HepG2 (cell line): ENCODE data around the gene TXNDC11. TPM values are rescaled to one million over a fixed set of nuclear protein-coding genes. Genes with fewer than 3 reads are reported as not detected.

ENCODE experiments used
- AFF4 ChIP-seq: sonication (generic); formaldehyde crosslinking; IDR thresholded peaks from 2 replicates; pipeline ENCODE4 v1.4.0; 2020; ENCODE audit warnings: missing genetic modification reagents
- KLF6 ChIP-seq: IDR thresholded peaks from 2 replicates; pipeline ENCODE4 v1.8.0; 2016; ENCODE audit warnings: missing biosample characterization, missing genetic modification reagents
- MYNN ChIP-seq: sonication (generic); formaldehyde crosslinking; IDR thresholded peaks from 2 replicates; pipeline ENCODE4 v1.4.0; 2020; ENCODE audit warnings: mild to moderate bottlenecking, low read depth, missing genetic modification reagents
- RARA ChIP-seq: IDR thresholded peaks from 2 replicates; pipeline ENCODE4 v1.6.1; 2016; ENCODE audit warnings: missing genetic modification reagents, missing compliant biosample characterization
- SALL1 ChIP-seq: sonication (generic); formaldehyde crosslinking; IDR thresholded peaks from 2 replicates; pipeline ENCODE4 v1.8.0; 2022; ENCODE audit warnings: mild to moderate bottlenecking, missing genetic modification reagents
- SMAD3 ChIP-seq: sonication (generic); formaldehyde crosslinking; IDR thresholded peaks from 2 replicates; pipeline ENCODE4 v1.4.0; 2020; ENCODE audit warnings: missing genetic modification reagents
- ZBTB7B ChIP-seq: sonication (generic); formaldehyde crosslinking; IDR thresholded peaks from 2 replicates; pipeline ENCODE4 v1.4.0; 2020; ENCODE audit warnings: missing genetic modification reagents
- ZMYM2 ChIP-seq: sonication (generic); formaldehyde crosslinking; IDR thresholded peaks from 2 replicates; pipeline ENCODE4 v1.8.0; 2022; ENCODE audit warnings: mild to moderate bottlenecking, missing genetic modification reagents
- ZNF121 ChIP-seq: sonication (generic); formaldehyde crosslinking; IDR thresholded peaks from 2 replicates; pipeline ENCODE4 v1.5.0; 2020; ENCODE audit warnings: mild to moderate bottlenecking, missing genetic modification reagents
- ZNF160 ChIP-seq: sonication (generic); formaldehyde crosslinking; IDR thresholded peaks from 2 replicates; pipeline ENCODE4 v1.8.0; 2022; ENCODE audit warnings: mild to moderate bottlenecking, inconsistent platforms, missing genetic modification reagents
- ZNF317 ChIP-seq: sonication (generic); formaldehyde crosslinking; IDR thresholded peaks from 2 replicates; pipeline ENCODE4 v1.5.0; 2020; ENCODE audit warnings: mild to moderate bottlenecking, missing genetic modification reagents
- ZNF350 ChIP-seq: sonication (generic); formaldehyde crosslinking; IDR thresholded peaks from 2 replicates; pipeline ENCODE4 v1.4.0; 2020; ENCODE audit warnings: mild to moderate bottlenecking, low read depth, missing genetic modification reagents, borderline replicate concordance
- ZNF788 ChIP-seq: sonication (generic); formaldehyde crosslinking; IDR thresholded peaks from 2 replicates; pipeline ENCODE4 v1.5.0; 2020; ENCODE audit warnings: mild to moderate bottlenecking, missing genetic modification reagents, borderline replicate concordance
- polyA plus RNA-seq, 8 experiments: library from polyadenylated mRNA; depleted of rRNA in 3 of 8; stranded (reverse) in 7 of 8; unstranded in 1 of 8; fragments of >200 nt; fragmentation: Illumina TruSeq in 4 of 8; extraction: Trizol in 4 of 8; gene quantifications; 2 replicates each; pipeline versions ENCODE4 v1.2.1 to v1.2.3, GENCODE V29; 2011 to 2016; ENCODE audit warnings: low read depth in 4 of 8, missing spikeins in 1 of 8, mixed read lengths in 1 of 8; ENCODE audit not compliant: insufficient read depth in 1 of 8
- total RNA-seq, 5 experiments: library from RNA; depleted of rRNA; stranded (reverse); fragments of >200 nt; fragmentation: Illumina TruSeq; extraction: Trizol; gene quantifications; 2 replicates each; pipeline ENCODE4 v1.2.3, GENCODE V29; 2016; ENCODE audit warnings: low read depth in 1 of 5
- TF ChIP-seq, protein P1 (sequence below): sonication (generic); formaldehyde crosslinking; IDR thresholded peaks from 2 replicates; pipeline ENCODE4 v1.4.0; 2020; ENCODE audit warnings: missing genetic modification reagents
- TF ChIP-seq, protein P2 (sequence below): sonication (generic); formaldehyde crosslinking; IDR thresholded peaks from 2 replicates; pipeline ENCODE4 v1.5.0; 2020; ENCODE audit warnings: missing genetic modification reagents
- TF ChIP-seq, protein P3 (sequence below): sonication (generic); formaldehyde crosslinking; IDR thresholded peaks from 2 replicates; pipeline ENCODE4 v1.8.0; 2022; ENCODE audit warnings: missing genetic modification reagents, mild to moderate bottlenecking, moderate library complexity, borderline replicate concordance

TXNDC11 gene
- total and polyA plus RNA-seq, 2 of the 13 experiments (the other 11 are each of a cell fraction or from before 2014, with no cell fraction given): 74.9 to 123 TPM

DNA sequence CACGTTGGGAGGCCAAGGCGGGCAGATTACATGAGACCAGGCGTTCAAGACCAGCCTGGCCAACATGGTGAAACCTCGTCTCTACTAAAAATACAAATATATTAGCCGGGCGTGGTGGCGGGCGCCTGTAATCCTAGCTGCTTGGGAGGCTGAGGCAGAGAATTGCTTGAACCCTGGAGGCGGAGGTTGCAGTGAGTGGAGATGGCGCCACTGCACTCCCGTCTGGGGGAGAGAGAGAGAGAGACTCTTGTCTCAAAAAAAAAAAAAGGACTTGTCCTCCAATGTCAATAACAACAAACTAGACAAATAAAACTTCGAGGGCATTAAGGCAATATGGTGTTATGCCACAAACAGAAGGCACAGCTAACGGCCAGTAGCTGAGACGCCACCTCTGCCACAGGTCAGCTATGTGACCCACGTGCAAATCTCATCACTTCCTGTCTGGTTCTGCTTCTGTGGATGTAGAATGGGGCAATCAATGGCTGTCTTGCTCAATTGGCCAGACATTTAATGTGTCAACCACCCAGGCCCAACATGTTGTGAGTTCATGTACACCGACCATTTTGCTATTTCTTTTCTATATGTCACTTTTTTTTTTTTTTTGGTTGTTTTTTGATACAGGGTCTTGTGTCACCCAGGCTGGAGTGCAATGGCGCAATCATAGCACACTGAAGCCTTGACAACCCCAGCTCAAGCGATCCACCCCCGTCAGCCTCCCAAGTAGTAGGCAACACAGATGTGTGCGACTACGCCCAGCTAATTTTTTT is 834 bp upstream of the TXNDC11 start (continued):
- peak; percentile 58; the same call in 1 of the 2 replicates for TF ChIP-seq ZNF350
- peak; percentile 86 for TF ChIP-seq KLF6 (CRISPR knock-in tag)
- TF ChIP-seq MYNN (CRISPR knock-in tag): peak; percentile 70; the same call in 1 of the 2 replicates
- peak; percentile 73; the same call in 1 of the 2 replicates for TF ChIP-seq ZNF160
- TF ChIP-seq, protein P1, sequence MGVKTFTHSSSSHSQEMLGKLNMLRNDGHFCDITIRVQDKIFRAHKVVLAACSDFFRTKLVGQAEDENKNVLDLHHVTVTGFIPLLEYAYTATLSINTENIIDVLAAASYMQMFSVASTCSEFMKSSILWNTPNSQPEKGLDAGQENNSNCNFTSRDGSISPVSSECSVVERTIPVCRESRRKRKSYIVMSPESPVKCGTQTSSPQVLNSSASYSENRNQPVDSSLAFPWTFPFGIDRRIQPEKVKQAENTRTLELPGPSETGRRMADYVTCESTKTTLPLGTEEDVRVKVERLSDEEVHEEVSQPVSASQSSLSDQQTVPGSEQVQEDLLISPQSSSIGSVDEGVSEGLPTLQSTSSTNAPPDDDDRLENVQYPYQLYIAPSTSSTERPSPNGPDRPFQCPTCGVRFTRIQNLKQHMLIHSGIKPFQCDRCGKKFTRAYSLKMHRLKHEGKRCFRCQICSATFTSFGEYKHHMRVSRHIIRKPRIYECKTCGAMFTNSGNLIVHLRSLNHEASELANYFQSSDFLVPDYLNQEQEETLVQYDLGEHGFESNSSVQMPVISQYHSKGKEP (CRISPR knock-in tag): peak; percentile 77; the same call in 1 of the 2 replicates
- TF ChIP-seq SMAD3: peak; percentile 96
- TF ChIP-seq SALL1 (CRISPR knock-in tag): peak; percentile 86
- peak; percentile 67; the same call in 1 of the 2 replicates for TF ChIP-seq ZNF788 (CRISPR knock-in tag)
- peak; percentile 40; the same call in 1 of the 2 replicates for TF ChIP-seq ZBTB7B (CRISPR knock-in tag)
- peak; percentile 80; the same call in 1 of the 2 replicates for TF ChIP-seq AFF4
- no peak for TF ChIP-seq ZNF317 (CRISPR knock-in tag)
- TF ChIP-seq, protein P2, sequence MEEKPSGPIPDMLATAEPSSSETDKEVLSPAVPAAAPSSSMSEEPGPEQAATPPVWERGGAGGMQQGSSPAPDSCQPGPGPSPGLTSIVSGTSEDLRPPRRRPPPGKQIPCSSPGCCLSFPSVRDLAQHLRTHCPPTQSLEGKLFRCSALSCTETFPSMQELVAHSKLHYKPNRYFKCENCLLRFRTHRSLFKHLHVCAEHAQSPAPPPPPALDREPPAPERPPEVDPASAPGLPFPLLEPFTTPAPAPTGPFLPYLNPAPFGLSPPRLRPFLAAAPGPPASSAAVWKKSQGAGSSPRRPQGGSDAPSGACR (CRISPR knock-in tag): peak; percentile 61
- TF ChIP-seq, protein P3, sequence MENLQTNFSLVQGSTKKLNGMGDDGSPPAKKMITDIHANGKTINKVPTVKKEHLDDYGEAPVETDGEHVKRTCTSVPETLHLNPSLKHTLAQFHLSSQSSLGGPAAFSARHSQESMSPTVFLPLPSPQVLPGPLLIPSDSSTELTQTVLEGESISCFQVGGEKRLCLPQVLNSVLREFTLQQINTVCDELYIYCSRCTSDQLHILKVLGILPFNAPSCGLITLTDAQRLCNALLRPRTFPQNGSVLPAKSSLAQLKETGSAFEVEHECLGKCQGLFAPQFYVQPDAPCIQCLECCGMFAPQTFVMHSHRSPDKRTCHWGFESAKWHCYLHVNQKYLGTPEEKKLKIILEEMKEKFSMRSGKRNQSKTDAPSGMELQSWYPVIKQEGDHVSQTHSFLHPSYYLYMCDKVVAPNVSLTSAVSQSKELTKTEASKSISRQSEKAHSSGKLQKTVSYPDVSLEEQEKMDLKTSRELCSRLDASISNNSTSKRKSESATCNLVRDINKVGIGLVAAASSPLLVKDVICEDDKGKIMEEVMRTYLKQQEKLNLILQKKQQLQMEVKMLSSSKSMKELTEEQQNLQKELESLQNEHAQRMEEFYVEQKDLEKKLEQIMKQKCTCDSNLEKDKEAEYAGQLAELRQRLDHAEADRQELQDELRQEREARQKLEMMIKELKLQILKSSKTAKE (CRISPR knock-in tag): peak; percentile 82
- TF ChIP-seq ZMYM2: no peak
- TF ChIP-seq RARA (CRISPR knock-in tag): peak; percentile 92
- TF ChIP-seq ZNF121: peak; percentile 81; the same call in 1 of the 2 replicates
